ENCODE measurements around the gene PLGRKT.

DNA sequence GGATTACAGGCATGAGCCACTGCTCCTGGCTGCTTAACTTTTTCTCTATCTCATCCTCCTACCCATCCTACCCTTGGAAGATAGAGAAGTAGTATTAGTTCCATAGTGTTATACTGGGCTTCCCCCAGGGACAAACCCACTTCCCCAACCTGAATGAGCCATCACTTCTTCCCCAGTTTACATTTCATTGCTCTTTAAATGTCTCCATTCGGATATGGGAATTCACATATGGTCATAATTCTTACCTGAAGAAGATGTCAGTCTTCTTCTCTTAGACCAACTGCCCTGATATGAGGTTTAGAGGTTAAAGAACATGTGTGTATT is 14.5 kb upstream of the PLGRKT start:
- TF ChIP-seq, protein P1, sequence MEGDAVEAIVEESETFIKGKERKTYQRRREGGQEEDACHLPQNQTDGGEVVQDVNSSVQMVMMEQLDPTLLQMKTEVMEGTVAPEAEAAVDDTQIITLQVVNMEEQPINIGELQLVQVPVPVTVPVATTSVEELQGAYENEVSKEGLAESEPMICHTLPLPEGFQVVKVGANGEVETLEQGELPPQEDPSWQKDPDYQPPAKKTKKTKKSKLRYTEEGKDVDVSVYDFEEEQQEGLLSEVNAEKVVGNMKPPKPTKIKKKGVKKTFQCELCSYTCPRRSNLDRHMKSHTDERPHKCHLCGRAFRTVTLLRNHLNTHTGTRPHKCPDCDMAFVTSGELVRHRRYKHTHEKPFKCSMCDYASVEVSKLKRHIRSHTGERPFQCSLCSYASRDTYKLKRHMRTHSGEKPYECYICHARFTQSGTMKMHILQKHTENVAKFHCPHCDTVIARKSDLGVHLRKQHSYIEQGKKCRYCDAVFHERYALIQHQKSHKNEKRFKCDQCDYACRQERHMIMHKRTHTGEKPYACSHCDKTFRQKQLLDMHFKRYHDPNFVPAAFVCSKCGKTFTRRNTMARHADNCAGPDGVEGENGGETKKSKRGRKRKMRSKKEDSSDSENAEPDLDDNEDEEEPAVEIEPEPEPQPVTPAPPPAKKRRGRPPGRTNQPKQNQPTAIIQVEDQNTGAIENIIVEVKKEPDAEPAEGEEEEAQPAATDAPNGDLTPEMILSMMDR (IDR thresholded peaks at IDR 0.05; ENCODE audit: extremely low read depth in 1 of 2, insufficient read depth in 1 of 2, low read depth in 1 of 2, low read length in 2 of 2) = no peak
- TF ChIP-seq EZH2 (IDR thresholded peaks at IDR 0.05; ENCODE audit: borderline replicate concordance, low read depth, low read length, severe bottlenecking) (no peak), POLR2AphosphoS5 (IDR thresholded peaks at IDR 0.05; ENCODE audit: insufficient read depth, low read depth, low read length) (no peak), POLR2A (IDR thresholded peaks at IDR 0.05; ENCODE audit: low read depth, low read length) (no peak), GATA2 (IDR thresholded peaks at IDR 0.05; ENCODE audit: insufficient read depth, insufficient read length, low read depth, low read length) (no peak)

All from endothelial cell of umbilical vein (primary cell).